Body of pancreas (tissue), 4 donors: Measurements from ENCODE around the gene RCN2. TPM values are rescaled to one million over a fixed set of nuclear protein-coding genes. Genes with fewer than 3 reads are reported as not detected.
"Not testable (repeated sequence)": the region's sequence is repeated elsewhere in the genome, so short reads cannot be mapped to it uniquely, and the experiment has no call there.

Source experiments
- ATAC-seq: fragments of 150-250 bp; one replicate; pipeline ENCODE4 v1.9.1; 2016
- DNase-seq, 4 donors: peaks; one replicate each; pipeline ENCODE4 v3.0.0-alpha.2; 2019
- H3K27ac ChIP-seq, 4 donors: fragments of 200-600 bp; sonication (generic); 1 replicate in 3 of 4; 2 replicates in 1 of 4; pipeline versions ENCODE4 v1.5.1 to v1.6.1; 2016 to 2019; ENCODE audit warnings: mild to moderate bottlenecking in 1 of 4, mixed read lengths in 1 of 4, moderate library complexity in 1 of 4
- H3K27me3 ChIP-seq, 2 donors: fragments of 200-600 bp; sonication (generic); one replicate each; pipeline ENCODE4 v1.6.0; 2016; ENCODE audit warnings: mild to moderate bottlenecking in 1 of 2
- H3K36me3 ChIP-seq, 2 donors: fragments of 200-600 bp; sonication (generic); replicated peaks in 1 of 2; 2 replicates each; pipeline ENCODE4 v1.5.1; 2016; ENCODE audit warnings: low read depth in 2 of 2; ENCODE audit not compliant: insufficient read depth in 1 of 2
- H3K4me1 ChIP-seq: fragments of 200-600 bp; sonication (generic); one replicate; pipeline ENCODE4 v1.6.0; 2016
- H3K4me3 ChIP-seq, 2 donors: fragments of 200-600 bp; sonication (generic); 1 replicate in 1 of 2; 2 replicates in 1 of 2; pipeline ENCODE4 v1.5.1; 2016 to 2019
- H3K9me3 ChIP-seq, 3 donors: fragments of 200-600 bp; sonication (generic); 1 replicate in 2 of 3; 2 replicates in 1 of 3; pipeline ENCODE4 v1.5.1; 2016
- CTCF ChIP-seq, 7 experiments: fragments of 450-650 bp in 4 of 7; fragments of 200-600 bp in 3 of 7; sonication (generic) in 3 of 7; IDR thresholded peaks; one replicate each; pipeline ENCODE4 v1.5.1; 2016 to 2019; ENCODE audit warnings: antibody characterized with exemption in 7 of 7
- POLR2A ChIP-seq, 3 donors: fragments of 450-650 bp; IDR thresholded peaks; one replicate each; pipeline ENCODE4 v1.6.1; 2016; ENCODE audit warnings: antibody characterized with exemption in 3 of 3, mild to moderate bottlenecking in 2 of 3
- WGBS, 2 donors: methylation state at CpG; one replicate each; pipeline ENCODE4 v1.1.5; 2017; 5-methylcytosine and 5-hydroxymethylcytosine counted together
- intact Hi-C: fragments of 100-400 bp; cut with DNase I; formaldehyde crosslinking; loops from one replicate; pipeline ENCODE4 v1.15.1; 2023
- total RNA-seq, 2 donors: library from RNA; depleted of rRNA; stranded (reverse); fragments of >200 nt; gene quantifications; one replicate each; pipeline ENCODE4 v1.1.0, GENCODE V29; 2016

The RCN2 gene
- 10 to 100 TPM; 22.8 to 25.1 TPM for total RNA-seq

- peak; percentile 96 to 97 (median 96) for DNase-seq
- TF ChIP-seq POLR2A (IDR thresholded peaks at IDR 0.05) (peak; percentile 89 to 95 (median 93)), CTCF (IDR thresholded peaks at IDR 0.05) (peak in 2 of 7 experiments; percentile 25 to 26)
- ATAC-seq, result peak; percentile 99
- intact Hi-C loops, result no loop called here
- WGBS, 2 donors, result 0% methylated on average over 7 to 95 of the region's 96 CpGs
- no peaks in the 10 kb centered on the region for H3K9me3 ChIP-seq
- peak within 1 kb of the TSS; percentile 84 to 91 (median 87) for H3K27ac ChIP-seq
- H3K4me3 ChIP-seq, result peak within 1 kb of the TSS; percentile 18 to 49
- H3K36me3 ChIP-seq, result no peaks in the 10 kb centered on the region
- no peaks in the 10 kb centered on the region for H3K27me3 ChIP-seq
- peaks cover 15% of the 10 kb centered on the region for H3K4me1 ChIP-seq
Measured at GRCh38 chr15:76931397-76932134, at the start of gene RCN2. RCN2 (plus strand) TSS chr15:76931749; CDS start chr15:76931842, 93 bp downstream.

- ATAC-seq (no peak), DNase-seq (no peak)
- TF ChIP-seq POLR2A (IDR thresholded peaks at IDR 0.05) (no peak), CTCF (IDR thresholded peaks at IDR 0.05) (no peak)
- no peaks in the 10 kb centered on the region for H3K9me3 ChIP-seq
- H3K4me1 ChIP-seq, result no peaks in the 10 kb centered on the region
- H3K36me3 ChIP-seq, result peaks cover 0 to 5% of the 10 kb centered on the region in 2 donors
- H3K27ac ChIP-seq, result no peak overlapping the region
- intact Hi-C loops, result no loop called here
- no peak overlapping the region for H3K4me3 ChIP-seq
- 94 to 100% methylated on average over 2 of the region's 2 CpGs for WGBS, 2 donors
- no peaks in the 10 kb centered on the region for H3K27me3 ChIP-seq
Measured at GRCh38 chr15:76885212-76885611, 46.3 kb upstream of the RCN2 start.

- ATAC-seq, H3K36me3 ChIP-seq, H3K4me3 ChIP-seq, H3K27ac ChIP-seq, H3K27me3 ChIP-seq, H3K4me1 ChIP-seq, DNase-seq, H3K9me3 ChIP-seq, intact Hi-C loops: not testable (repeated sequence)
- 91 to 99% methylated on average over 12 to 14 of the region's 14 CpGs for WGBS, 2 donors
Measured at GRCh38 chr15:76887280-76888141, 44.0 kb upstream of the RCN2 start.

GRCh38 chr15:76892836-76893235, 38.7 kb upstream of the RCN2 start:
- H3K27ac ChIP-seq, ATAC-seq, H3K4me3 ChIP-seq, intact Hi-C loops, H3K4me1 ChIP-seq, H3K36me3 ChIP-seq, H3K9me3 ChIP-seq, DNase-seq, H3K27me3 ChIP-seq: not testable (repeated sequence)
- WGBS, 2 donors, result 96% methylated on average over 5 of the region's 5 CpGs

GRCh38 chr15:76894174-76894573, 37.4 kb upstream of the RCN2 start:
- H3K36me3 ChIP-seq, result no peaks in the 10 kb centered on the region
- no peaks in the 10 kb centered on the region for H3K27me3 ChIP-seq
- H3K4me1 ChIP-seq, result peaks cover 4% of the 10 kb centered on the region
- H3K9me3 ChIP-seq, result no peaks in the 10 kb centered on the region
- H3K4me3 ChIP-seq, result no peak overlapping the region
- no peak overlapping the region for H3K27ac ChIP-seq
- intact Hi-C loops, result no loop called here
- ATAC-seq, result no peak
- DNase-seq, result no peak
- 90 to 100% methylated on average over 2 of the region's 2 CpGs for WGBS, 2 donors
- TF ChIP-seq CTCF (IDR thresholded peaks at IDR 0.05) (no peak), POLR2A (IDR thresholded peaks at IDR 0.05) (no peak)
